SK-N-SH (cell line): Measurements from ENCODE around the gene ANKRD11. TPM values are rescaled to one million over a fixed set of nuclear protein-coding genes. Genes with fewer than 3 reads are reported as not detected.

ENCODE experiments used
- CTCF ChIA-PET: fragments of 300-600, 350-600 bp; formaldehyde crosslinking; extraction: SDS; loops from one replicate; lab custom pipeline; 2021; lab: Yijun Ruan, JAX
- POLR2A ChIA-PET: fragments of 350-600 bp; sonication (Branson Sonifier 250); formaldehyde crosslinking; extraction: SDS; loops from one replicate; lab custom pipeline; 2020; ENCODE audit warnings: antibody characterized with exemption, inconsistent platforms; lab: Yijun Ruan, JAX
- DNase-seq: peaks from one replicate; pipeline ENCODE4 v3.0.0; 2012
- H2AFZ ChIP-seq: fragments of 200-600 bp; sonication (generic); 2 replicates; pipeline ENCODE4 v1.8.1; 2016; ENCODE audit warnings: antibody characterized with exemption, mild to moderate bottlenecking, low read depth
- H3F3A ChIP-seq: fragments of 200-600 bp; sonication (generic); replicated peaks from 2 replicates; pipeline ENCODE3; 2016; ENCODE audit warnings: antibody characterized with exemption, mild to moderate bottlenecking; ENCODE audit not compliant: insufficient read depth
- H3K27ac ChIP-seq, 2 experiments: fragments of 200-500 bp in 1 of 2; fragments of 200-600 bp in 1 of 2; sonication (Bioruptor generic) in 1 of 2; sonication (generic), shearing (Covaris generic) in 1 of 2; 2 replicates each; pipeline versions ENCODE4 v1.5.1 to v1.6.1; 2014 to 2016; ENCODE audit warnings: low read depth in 2 of 2, inconsistent platforms in 1 of 2, low read length in 1 of 2, mild to moderate bottlenecking in 1 of 2, mixed read lengths in 1 of 2
- H3K27me3 ChIP-seq: fragments of 200-600 bp; sonication (generic), shearing (Covaris generic); 2 replicates; pipeline ENCODE4 v1.6.1; 2016; ENCODE audit warnings: mixed run types; ENCODE audit not compliant: insufficient read depth
- H3K36me3 ChIP-seq, 2 experiments: fragments of 200-500 bp in 1 of 2; fragments of 200-600 bp in 1 of 2; sonication (Bioruptor generic) in 1 of 2; sonication (generic) in 1 of 2; replicated peaks in 1 of 2; 2 replicates each; pipeline versions ENCODE3 to v1.5.1; 2014 to 2016; ENCODE audit warnings: low read length in 1 of 2, mild to moderate bottlenecking in 1 of 2; ENCODE audit not compliant: insufficient read depth in 2 of 2, control insufficient read depth in 1 of 2
- H3K4me1 ChIP-seq, 2 experiments: fragments of 200-500 bp in 1 of 2; fragments of 200-600 bp in 1 of 2; sonication (Bioruptor generic) in 1 of 2; sonication (generic), shearing (Covaris generic) in 1 of 2; 2 replicates each; pipeline versions ENCODE4 v1.5.1 to v1.6.1; 2014 to 2016; ENCODE audit warnings: low read depth in 1 of 2, low read length in 1 of 2, mixed run types in 1 of 2; ENCODE audit not compliant: insufficient read depth in 2 of 2, control insufficient read depth in 1 of 2
- H3K4me2 ChIP-seq: fragments of 200-600 bp; sonication (generic), shearing (Covaris generic); 2 replicates; pipeline ENCODE4 v1.6.1; 2017; ENCODE audit warnings: mixed run types
- H3K4me3 ChIP-seq, 2 experiments: fragments of 200-500 bp in 1 of 2; fragments of 200-600 bp in 1 of 2; sonication (Bioruptor generic) in 1 of 2; sonication (generic), shearing (Covaris generic) in 1 of 2; 2 replicates each; pipeline versions ENCODE4 v1.5.1 to v1.8.1; 2014 to 2016; ENCODE audit warnings: low read depth in 2 of 2, inconsistent platforms in 1 of 2, low read length in 1 of 2, mild to moderate bottlenecking in 1 of 2, mixed read lengths in 1 of 2, moderate library complexity in 1 of 2
- H3K79me2 ChIP-seq: fragments of 200-600 bp; sonication (generic); 2 replicates; pipeline ENCODE4 v1.8.1; 2017; ENCODE audit warnings: mild to moderate bottlenecking; ENCODE audit not compliant: insufficient read depth
- H3K9ac ChIP-seq: fragments of 200-600 bp; sonication (generic); 2 replicates; pipeline ENCODE4 v1.6.1; 2017; ENCODE audit warnings: mixed run types
- H3K9me2 ChIP-seq: fragments of 200-600 bp; sonication (generic); 2 replicates; pipeline ENCODE4 v1.6.1; 2017; ENCODE audit warnings: mixed run types
- H3K9me3 ChIP-seq: fragments of 200-600 bp; sonication (generic); 2 replicates; pipeline ENCODE4 v1.6.1; 2017; ENCODE audit warnings: mixed run types, mild to moderate bottlenecking, moderate library complexity
- H4K20me1 ChIP-seq: fragments of 200-600 bp; sonication (generic); 2 replicates; pipeline ENCODE4 v1.6.1; 2017; ENCODE audit warnings: mild to moderate bottlenecking, mixed run types; ENCODE audit not compliant: insufficient read depth
- GATA2 ChIP-seq: sonication (generic); formaldehyde crosslinking; IDR thresholded peaks from 2 replicates; pipeline ENCODE4 v1.5.0; 2020; ENCODE audit warnings: mild to moderate bottlenecking, missing genetic modification reagents
- RXRA ChIP-seq: IDR thresholded peaks from 2 replicates; pipeline ENCODE4 v1.4.0; 2012; ENCODE audit warnings: low read depth, mild to moderate bottlenecking, borderline replicate concordance
- SIN3A ChIP-seq: IDR thresholded peaks from 2 replicates; pipeline ENCODE4 v1.6.1; 2012; ENCODE audit warnings: low read depth, mild to moderate bottlenecking, low read length, moderate library complexity, borderline replicate concordance
- SMC3 ChIP-seq: IDR thresholded peaks from 2 replicates; pipeline ENCODE4 v1.6.1; 2012; ENCODE audit warnings: low read depth, low read length, improper control_type of control experiment
- YY1 ChIP-seq: IDR thresholded peaks from 2 replicates; pipeline ENCODE4 v1.4.0; 2012; ENCODE audit warnings: low read depth, mild to moderate bottlenecking
- WGBS: methylation state at CpG from one replicate; pipeline ENCODE4 v1.1.6; 2017; ENCODE audit warnings: low lambda C conversion rate; 5-methylcytosine and 5-hydroxymethylcytosine counted together
- polyA plus RNA-seq, 3 experiments: library from polyadenylated mRNA; depleted of rRNA; stranded (reverse); fragments of >200 nt; gene quantifications; 2 replicates each; pipeline ENCODE4 v1.2.3, GENCODE V29; 2012
- TF ChIP-seq, protein P1 (sequence below): fragments of 150-350 bp; IDR thresholded peaks from 2 replicates; pipeline ENCODE4 v1.6.1; 2016; ENCODE audit warnings: mild to moderate bottlenecking, low read depth, low read length
- TF ChIP-seq, protein P2 (sequence below): IDR thresholded peaks from 2 replicates; pipeline ENCODE4; 2012
- TF ChIP-seq, protein P3 (sequence below): IDR thresholded peaks from 2 replicates; pipeline ENCODE4 v1.4.0; 2012; ENCODE audit warnings: low read depth, borderline replicate concordance
- TF ChIP-seq, protein P4 (sequence below): fragments of 200-600 bp; sonication (generic); IDR thresholded peaks from 2 replicates; pipeline ENCODE4 v1.6.1; 2017; ENCODE audit warnings: antibody characterized with exemption, mild to moderate bottlenecking, moderate library complexity

The ANKRD11 gene
- polyA plus RNA-seq, 1 of the 3 experiments (the other 2 are of a cell fraction): 50.2 TPM

DNA sequence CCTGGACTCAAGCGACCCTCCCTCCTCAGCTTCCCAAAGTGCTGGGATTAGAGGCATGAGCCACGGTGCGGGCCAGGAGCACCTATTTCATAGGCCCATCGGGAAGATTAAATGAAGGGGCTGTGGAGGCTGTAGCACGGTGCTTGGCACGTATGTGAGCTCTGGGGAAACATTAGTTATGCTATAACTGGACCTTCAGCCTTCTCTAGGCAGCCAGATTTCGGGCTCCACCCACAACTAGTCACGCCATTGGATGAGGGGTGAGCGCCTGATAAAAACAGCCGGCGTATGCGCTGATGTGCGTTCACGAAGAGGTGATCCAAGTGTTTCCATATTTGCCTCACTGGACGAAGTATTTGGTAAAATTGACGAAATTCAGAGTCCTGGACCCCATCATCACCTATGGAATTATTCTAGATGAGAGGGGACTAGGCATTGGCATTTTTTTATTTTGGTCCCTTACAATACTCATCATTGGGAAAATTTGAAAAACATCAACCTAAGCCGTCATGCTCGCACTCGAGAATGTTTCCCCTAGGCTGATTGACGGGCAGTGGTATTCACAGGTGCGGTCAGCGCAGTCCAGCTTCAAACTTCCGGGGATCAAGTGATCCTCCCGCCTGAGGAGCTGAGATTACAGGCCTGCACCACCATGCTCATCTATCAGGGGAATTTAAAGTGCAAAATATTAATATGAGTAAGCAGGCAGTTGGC, 1.8 kb upstream of the ANKRD11 start:
- Histone ChIP-seq H3K27ac (peak overlapping the region in 1 of 2 experiments; percentile 94; a peak in 2 of 4 replicates), H3K9ac (peak overlapping the region; percentile 91; the same call in 1 of the 2 replicates), H2AFZ (no peak overlapping the region; the same call in none of the 2 replicates), H3K36me3 (peaks cover 0 to 3% of the 10 kb centered on the region in 2 experiments), H3K79me2 (peaks cover 54% of the 10 kb centered on the region), H3K4me2 (peak overlapping the region; percentile 97), H3K4me3 (peak overlapping the region; percentile 80 to 89), H4K20me1 (peaks cover 20% of the 10 kb centered on the region), H3K9me2 (no peaks in the 10 kb centered on the region), H3K4me1 (peaks cover 7 to 20% of the 10 kb centered on the region in 2 experiments), H3K9me3 (no peaks in the 10 kb centered on the region), H3K27me3 (no peaks in the 10 kb centered on the region), H3F3A (peaks cover 12% of the 10 kb centered on the region)
- WGBS: 60% methylated on average over 19 of the region's 24 CpGs
- POLR2A ChIA-PET: no interaction called here
- CTCF ChIA-PET: interaction anchor here (1.4 kb wide), 1 partner anchor 135 kb away, joined by 3 read pairs; no protein-coding TSS in a partner anchor
- no peak for TF ChIP-seq RXRA
- TF ChIP-seq, protein P1, sequence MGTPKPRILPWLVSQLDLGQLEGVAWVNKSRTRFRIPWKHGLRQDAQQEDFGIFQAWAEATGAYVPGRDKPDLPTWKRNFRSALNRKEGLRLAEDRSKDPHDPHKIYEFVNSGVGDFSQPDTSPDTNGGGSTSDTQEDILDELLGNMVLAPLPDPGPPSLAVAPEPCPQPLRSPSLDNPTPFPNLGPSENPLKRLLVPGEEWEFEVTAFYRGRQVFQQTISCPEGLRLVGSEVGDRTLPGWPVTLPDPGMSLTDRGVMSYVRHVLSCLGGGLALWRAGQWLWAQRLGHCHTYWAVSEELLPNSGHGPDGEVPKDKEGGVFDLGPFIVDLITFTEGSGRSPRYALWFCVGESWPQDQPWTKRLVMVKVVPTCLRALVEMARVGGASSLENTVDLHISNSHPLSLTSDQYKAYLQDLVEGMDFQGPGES: no peak
- TF ChIP-seq GATA2 (CRISPR knock-in tag): no peak
- TF ChIP-seq, protein P2, sequence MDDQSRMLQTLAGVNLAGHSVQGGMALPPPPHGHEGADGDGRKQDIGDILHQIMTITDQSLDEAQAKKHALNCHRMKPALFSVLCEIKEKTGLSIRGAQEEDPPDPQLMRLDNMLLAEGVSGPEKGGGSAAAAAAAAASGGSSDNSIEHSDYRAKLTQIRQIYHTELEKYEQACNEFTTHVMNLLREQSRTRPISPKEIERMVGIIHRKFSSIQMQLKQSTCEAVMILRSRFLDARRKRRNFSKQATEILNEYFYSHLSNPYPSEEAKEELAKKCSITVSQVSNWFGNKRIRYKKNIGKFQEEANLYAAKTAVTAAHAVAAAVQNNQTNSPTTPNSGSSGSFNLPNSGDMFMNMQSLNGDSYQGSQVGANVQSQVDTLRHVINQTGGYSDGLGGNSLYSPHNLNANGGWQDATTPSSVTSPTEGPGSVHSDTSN: no peak
- no peak for TF ChIP-seq SMC3
- TF ChIP-seq, protein P3, sequence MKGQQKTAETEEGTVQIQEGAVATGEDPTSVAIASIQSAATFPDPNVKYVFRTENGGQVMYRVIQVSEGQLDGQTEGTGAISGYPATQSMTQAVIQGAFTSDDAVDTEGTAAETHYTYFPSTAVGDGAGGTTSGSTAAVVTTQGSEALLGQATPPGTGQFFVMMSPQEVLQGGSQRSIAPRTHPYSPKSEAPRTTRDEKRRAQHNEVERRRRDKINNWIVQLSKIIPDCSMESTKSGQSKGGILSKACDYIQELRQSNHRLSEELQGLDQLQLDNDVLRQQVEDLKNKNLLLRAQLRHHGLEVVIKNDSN: no peak
- DNase-seq: peak; percentile 44

DNA sequence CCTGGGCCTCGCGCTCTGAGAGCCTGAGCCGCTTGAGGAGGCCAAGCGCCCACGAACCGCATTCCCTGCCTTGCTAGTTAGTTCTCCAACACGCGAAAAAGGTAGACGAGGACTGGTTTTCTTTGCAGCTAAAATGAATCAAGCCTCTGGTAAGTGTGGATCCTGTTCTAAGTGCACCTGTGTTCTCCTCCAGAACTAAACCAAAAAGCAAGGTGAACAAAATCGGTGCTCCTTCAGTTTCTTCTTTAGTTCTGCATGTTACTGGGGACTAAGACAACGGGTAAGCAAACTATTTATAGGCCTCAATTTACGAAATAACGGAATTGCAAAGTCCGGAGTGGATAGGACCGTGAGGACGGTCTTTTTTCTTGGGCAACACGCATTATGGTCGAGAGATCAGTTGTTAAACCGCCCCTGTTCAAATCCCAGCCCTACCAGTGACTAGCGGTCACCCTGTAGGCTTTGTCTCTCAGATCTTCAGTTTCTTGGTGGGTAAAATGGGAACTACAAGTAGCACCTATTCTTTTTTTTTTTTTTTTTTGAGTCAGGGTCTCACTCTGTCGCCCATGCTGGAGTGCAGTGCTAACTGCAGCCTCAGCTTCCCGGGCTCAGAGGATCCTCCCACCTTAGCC, 993 bp upstream of the ANKRD11 start:
- peak overlapping the region; percentile 97 for H3K4me2 ChIP-seq
- H3K9ac ChIP-seq: peak overlapping the region; percentile 91
- peaks cover 62% of the 10 kb centered on the region for H3K79me2 ChIP-seq
- H3K36me3 ChIP-seq: peaks cover 0 to 6% of the 10 kb centered on the region in 2 experiments
- peak overlapping the region; percentile 80 to 89 for H3K4me3 ChIP-seq
- WGBS: 5% methylated on average over 18 of the region's 22 CpGs
- TF ChIP-seq SIN3A (0 out of 2 replicates have a peak, but pooled peaks have one; percentile 33), YY1 (no peak)
- TF ChIP-seq, protein P4, sequence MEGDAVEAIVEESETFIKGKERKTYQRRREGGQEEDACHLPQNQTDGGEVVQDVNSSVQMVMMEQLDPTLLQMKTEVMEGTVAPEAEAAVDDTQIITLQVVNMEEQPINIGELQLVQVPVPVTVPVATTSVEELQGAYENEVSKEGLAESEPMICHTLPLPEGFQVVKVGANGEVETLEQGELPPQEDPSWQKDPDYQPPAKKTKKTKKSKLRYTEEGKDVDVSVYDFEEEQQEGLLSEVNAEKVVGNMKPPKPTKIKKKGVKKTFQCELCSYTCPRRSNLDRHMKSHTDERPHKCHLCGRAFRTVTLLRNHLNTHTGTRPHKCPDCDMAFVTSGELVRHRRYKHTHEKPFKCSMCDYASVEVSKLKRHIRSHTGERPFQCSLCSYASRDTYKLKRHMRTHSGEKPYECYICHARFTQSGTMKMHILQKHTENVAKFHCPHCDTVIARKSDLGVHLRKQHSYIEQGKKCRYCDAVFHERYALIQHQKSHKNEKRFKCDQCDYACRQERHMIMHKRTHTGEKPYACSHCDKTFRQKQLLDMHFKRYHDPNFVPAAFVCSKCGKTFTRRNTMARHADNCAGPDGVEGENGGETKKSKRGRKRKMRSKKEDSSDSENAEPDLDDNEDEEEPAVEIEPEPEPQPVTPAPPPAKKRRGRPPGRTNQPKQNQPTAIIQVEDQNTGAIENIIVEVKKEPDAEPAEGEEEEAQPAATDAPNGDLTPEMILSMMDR: peak; percentile 33
- TF ChIP-seq, all 33 proteins: peak for 2
- H2AFZ ChIP-seq: peak overlapping the region; percentile 91; the same call in 1 of the 2 replicates
- H3K27me3 ChIP-seq: no peaks in the 10 kb centered on the region
- H4K20me1 ChIP-seq: peaks cover 27% of the 10 kb centered on the region
- peak; percentile 46 for DNase-seq
- peak overlapping the region; percentile 64 to 94 for H3K27ac ChIP-seq
- ChIA-PET CTCF (no interaction called here), POLR2A (no interaction called here)
- H3K9me2 ChIP-seq: no peaks in the 10 kb centered on the region
- peaks cover 12% of the 10 kb centered on the region for H3F3A ChIP-seq
- H3K9me3 ChIP-seq: no peaks in the 10 kb centered on the region
- peaks cover 7 to 20% of the 10 kb centered on the region in 2 experiments for H3K4me1 ChIP-seq
